A549 (cell line): ENCODE data around the gene PRKCSH.

ENCODE experiments used
- CTCF ChIP-seq: fragments of >200 bp; sonication (Bioruptor Twin); formaldehyde crosslinking; IDR thresholded peaks from 3 replicates; pipeline ENCODE4 v1.5.1; 2016
- ESRRA ChIP-seq: fragments of 150-350 bp; IDR thresholded peaks from 2 replicates; pipeline ENCODE4 v1.6.1; 2014; ENCODE audit warnings: mild to moderate bottlenecking, low read length, borderline replicate concordance
- GATA3 ChIP-seq: IDR thresholded peaks from 2 replicates; pipeline ENCODE4 v1.6.1; 2012; ENCODE audit warnings: borderline replicate concordance
- MAX ChIP-seq: IDR thresholded peaks from 2 replicates; pipeline ENCODE4 v1.6.1; 2012
- MYC ChIP-seq: IDR thresholded peaks from 2 replicates; pipeline ENCODE4 v1.6.1; 2012; ENCODE audit warnings: mild to moderate bottlenecking, inconsistent platforms, low read length, improper control_type of control experiment, borderline replicate concordance
- NPAS2 ChIP-seq: fragments of 250-450 bp; sonication (Bioruptor Pico); IDR thresholded peaks from 2 replicates; pipeline ENCODE4 v1.8.0; 2022; ENCODE audit warnings: mild to moderate bottlenecking, moderate library complexity, borderline replicate concordance
- POLR2A ChIP-seq: IDR thresholded peaks from 2 replicates; pipeline ENCODE4 v1.6.1; 2012; ENCODE audit warnings: mild to moderate bottlenecking, low read length

- TF ChIP-seq MYC (no peak), ESRRA (no peak), GATA3 (no peak), NPAS2 (CRISPR knock-in tag) (no peak), MAX (no peak), CTCF (no peak), POLR2A (no peak)
Observed at GRCh38 chr19:11426656-11427055, 8.8 kb upstream of the PRKCSH start.
